ENCODE results near the gene TTC27.
"Not testable (repeated sequence)": the region's sequence is repeated elsewhere in the genome, so short reads cannot be mapped to it uniquely, and the experiment has no call there.

GRCh38 chr2:32754676-32755075 lies 126.8 kb downstream of the TTC27 start:
- TF ChIP-seq IKZF4 (CRISPR knock-in tag; IDR thresholded peaks at IDR 0.05; ENCODE audit: borderline replicate concordance, low read depth, not compliant biosample characterization); YY1 (IDR thresholded peaks at IDR 0.05; ENCODE audit: insufficient read depth, insufficient replicate concordance, low read depth, low read length); SMC3 (IDR thresholded peaks at IDR 0.05; ENCODE audit: low read length); ZC3H4 (CRISPR knock-in tag; IDR thresholded peaks at IDR 0.05; ENCODE audit: borderline replicate concordance); ZNF205 (CRISPR knock-in tag; IDR thresholded peaks at IDR 0.05); SMARCC2 (IDR thresholded peaks at IDR 0.05); ZNF713 (CRISPR knock-in tag; IDR thresholded peaks at IDR 0.05); EP300 (IDR thresholded peaks at IDR 0.05; ENCODE audit: low read depth in 2 of 2, low read length in 2 of 2); EP300 (CRISPR knock-in tag; IDR thresholded peaks at IDR 0.05; ENCODE audit: borderline replicate concordance); ZNF589 (CRISPR knock-in tag; conservative IDR thresholded peaks at IDR 0.05); SUZ12 (IDR thresholded peaks at IDR 0.05; ENCODE audit: low read depth, low read length); CREB1 (IDR thresholded peaks at IDR 0.05); CREB1 (CRISPR knock-in tag; IDR thresholded peaks at IDR 0.05): not testable (repeated sequence)
- TF ChIP-seq, protein P1, sequence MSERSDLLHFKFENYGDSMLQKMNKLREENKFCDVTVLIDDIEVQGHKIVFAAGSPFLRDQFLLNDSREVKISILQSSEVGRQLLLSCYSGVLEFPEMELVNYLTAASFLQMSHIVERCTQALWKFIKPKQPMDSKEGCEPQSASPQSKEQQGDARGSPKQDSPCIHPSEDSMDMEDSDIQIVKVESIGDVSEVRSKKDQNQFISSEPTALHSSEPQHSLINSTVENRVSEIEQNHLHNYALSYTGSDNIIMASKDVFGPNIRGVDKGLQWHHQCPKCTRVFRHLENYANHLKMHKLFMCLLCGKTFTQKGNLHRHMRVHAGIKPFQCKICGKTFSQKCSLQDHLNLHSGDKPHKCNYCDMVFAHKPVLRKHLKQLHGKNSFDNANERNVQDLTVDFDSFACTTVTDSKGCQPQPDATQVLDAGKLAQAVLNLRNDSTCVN (CRISPR knock-in tag; IDR thresholded peaks at IDR 0.05; ENCODE audit: borderline replicate concordance), result not testable (repeated sequence)
- TF ChIP-seq, protein P2, sequence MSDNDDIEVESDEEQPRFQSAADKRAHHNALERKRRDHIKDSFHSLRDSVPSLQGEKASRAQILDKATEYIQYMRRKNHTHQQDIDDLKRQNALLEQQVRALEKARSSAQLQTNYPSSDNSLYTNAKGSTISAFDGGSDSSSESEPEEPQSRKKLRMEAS (IDR thresholded peaks at IDR 0.05), result not testable (repeated sequence)

All from HepG2 (cell line).